NCI-H2029 treated with DMSO at 0.1 percent for 48 hours (cell line): ENCODE results near the gene GNPDA1.

ENCODE experiments used
- DNase-seq: peaks from one replicate; lab custom pipeline; 2025; lab: John Stamatoyannopoulos, UW

The GNPDA1 gene

DNA sequence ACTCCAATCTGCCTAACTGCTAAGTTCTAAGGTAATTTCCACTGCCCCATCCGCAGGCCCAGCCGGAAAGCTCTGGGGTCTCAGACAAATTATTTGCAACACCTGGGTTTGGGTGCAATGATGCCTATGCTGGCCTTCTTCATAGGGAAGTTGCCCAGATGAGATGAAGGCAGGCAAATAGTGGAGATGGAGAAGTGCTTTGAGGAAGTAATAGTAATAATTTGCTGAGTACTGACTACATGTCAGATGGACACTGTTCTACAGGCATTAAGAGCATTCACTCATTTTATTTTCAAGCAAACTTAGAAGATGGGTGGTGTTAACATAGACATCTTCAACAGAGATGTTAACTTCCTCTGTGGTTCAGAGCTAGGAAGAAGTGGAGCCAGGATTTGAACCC, 58.6 kb downstream of the GNPDA1 start:
- DNase-seq, result no peak

DNA sequence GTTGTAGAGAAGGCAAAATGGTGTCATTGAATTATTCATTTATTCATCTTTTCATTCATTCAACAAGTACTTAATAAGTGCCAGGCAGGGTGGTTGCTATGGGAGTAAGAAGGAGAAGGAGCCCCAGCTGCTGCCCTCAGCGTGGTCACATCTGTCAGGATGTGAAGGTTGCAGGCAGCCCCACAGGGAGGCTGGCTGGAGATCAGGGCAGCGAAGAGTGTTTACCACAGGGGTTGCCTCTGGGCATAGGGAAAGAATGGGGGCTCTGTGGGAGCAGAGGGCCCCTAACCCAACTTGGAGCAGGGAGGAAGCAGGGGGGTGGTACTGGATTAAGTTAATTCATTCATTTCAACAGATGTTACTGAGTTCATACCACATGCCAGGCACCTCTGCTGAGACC, 60.8 kb downstream of the GNPDA1 start:
- no peak for DNase-seq

DNA sequence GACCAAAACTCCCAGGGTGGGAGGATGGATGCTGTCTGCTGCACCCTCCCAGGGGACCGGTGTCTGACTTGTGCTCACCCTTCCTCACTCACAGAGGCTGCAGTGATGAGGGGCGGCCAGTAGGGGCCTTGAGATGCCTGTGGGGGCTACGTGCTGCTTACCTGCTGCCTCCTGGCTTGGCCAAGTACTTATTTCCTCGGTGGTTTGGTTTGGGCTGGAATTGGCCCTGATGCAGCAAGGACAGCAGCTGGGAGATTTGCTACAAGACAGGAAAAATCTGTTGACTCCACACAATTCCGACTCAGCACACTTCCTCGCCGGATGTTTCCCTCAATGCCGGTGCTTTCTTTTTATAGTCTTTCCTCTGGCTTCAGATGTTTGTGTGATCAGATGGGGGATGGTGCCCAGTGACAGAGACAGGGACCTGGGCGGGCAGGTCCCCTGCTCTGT, 61.5 kb downstream of the GNPDA1 start:
- DNase-seq, result no peak
